OCI-LY3 (cell line): ENCODE measurements around the gene PLA2G12B.
"Not testable (repeated sequence)": the region's sequence is repeated elsewhere in the genome, so short reads cannot be mapped to it uniquely, and the experiment has no call there.

Experiments
- H2AFZ ChIP-seq: fragments of 200-600, 300-600 bp; shearing (Covaris generic); 2 replicates; pipeline ENCODE4 v1.6.0; 2014; ENCODE audit warnings: antibody characterized with exemption, low read depth, low read length
- H3K27ac ChIP-seq: fragments of 200-600, 300-600 bp; sonication (generic); 2 replicates; pipeline ENCODE4 v1.5.1; 2014; ENCODE audit warnings: mild to moderate bottlenecking, low read length, moderate library complexity, mixed read lengths
- H3K27me3 ChIP-seq: fragments of 200-600, 300-600 bp; sonication (generic); 2 replicates; pipeline ENCODE4 v1.6.1; 2014; ENCODE audit warnings: low read depth, low read length, mixed read lengths
- H3K36me3 ChIP-seq: fragments of 200-600, 300-600 bp; sonication (generic); replicated peaks from 2 replicates; pipeline ENCODE3; 2014; ENCODE audit warnings: low read depth, low read length, mixed read lengths
- H3K4me1 ChIP-seq: fragments of 300-600, 200-600 bp; sonication (generic); 2 replicates; pipeline ENCODE4 v1.6.1; 2014; ENCODE audit warnings: low read length, mixed read lengths
- H3K4me2 ChIP-seq: fragments of 200-600, 300-600 bp; sonication (generic); 2 replicates; pipeline ENCODE4 v1.6.1; 2014; ENCODE audit warnings: low read length, mixed read lengths
- H3K4me3 ChIP-seq: fragments of 300-600, 200-600 bp; sonication (generic); 2 replicates; pipeline ENCODE4 v1.5.1; 2014; ENCODE audit warnings: antibody characterized with exemption, mild to moderate bottlenecking, low read length, moderate library complexity
- H3K79me2 ChIP-seq: fragments of 300-600, 200-600 bp; shearing (Covaris generic); 2 replicates; pipeline ENCODE4 v1.6.1; 2014; ENCODE audit warnings: mild to moderate bottlenecking, low read length, mixed read lengths
- H3K9ac ChIP-seq: fragments of 300-600, 200-600 bp; shearing (Covaris generic); 2 replicates; pipeline ENCODE4 v1.6.0; 2014; ENCODE audit warnings: mild to moderate bottlenecking, low read length, moderate library complexity
- H3K9me3 ChIP-seq: fragments of 200-600, 300-600 bp; shearing (Covaris generic); 2 replicates; pipeline ENCODE4 v1.6.1; 2014; ENCODE audit warnings: low read length, mixed read lengths; ENCODE audit not compliant: insufficient read depth
- H4K20me1 ChIP-seq: fragments of 200-600, 300-600 bp; sonication (generic); 2 replicates; pipeline ENCODE4 v1.6.1; 2016; ENCODE audit warnings: low read length, mixed read lengths; ENCODE audit not compliant: insufficient read depth
- CTCF ChIP-seq: fragments of 200-600, 300-600 bp; sonication (generic); IDR thresholded peaks from 2 replicates; pipeline ENCODE4 v1.5.1; 2014; ENCODE audit warnings: antibody characterized with exemption, low read length, low read depth
- EZH2phosphoT487 ChIP-seq: fragments of 200-600 bp; shearing (Covaris generic); IDR thresholded peaks from 2 replicates; pipeline ENCODE4 v1.6.1; 2018; ENCODE audit warnings: antibody characterized with exemption, mixed run types, low read depth

Gene PLA2G12B

GRCh38 chr10:72917803-72918332 is 36.7 kb downstream of the PLA2G12B start:
- not testable (repeated sequence) for H3K4me3 ChIP-seq, H3K9ac ChIP-seq, H3K4me1 ChIP-seq, H3K27ac ChIP-seq, H3K27me3 ChIP-seq, H3K79me2 ChIP-seq, H2AFZ ChIP-seq, H4K20me1 ChIP-seq, H3K9me3 ChIP-seq, H3K36me3 ChIP-seq, H3K4me2 ChIP-seq
- peak; percentile 23 for TF ChIP-seq CTCF

GRCh38 chr10:72917201-72917600 is 37.4 kb downstream of the PLA2G12B start:
- not testable (repeated sequence) for H3K27ac ChIP-seq, H2AFZ ChIP-seq, H3K9me3 ChIP-seq, H4K20me1 ChIP-seq, H3K79me2 ChIP-seq, H3K4me3 ChIP-seq, H3K27me3 ChIP-seq, H3K4me1 ChIP-seq, H3K36me3 ChIP-seq, H3K9ac ChIP-seq, H3K4me2 ChIP-seq

DNA sequence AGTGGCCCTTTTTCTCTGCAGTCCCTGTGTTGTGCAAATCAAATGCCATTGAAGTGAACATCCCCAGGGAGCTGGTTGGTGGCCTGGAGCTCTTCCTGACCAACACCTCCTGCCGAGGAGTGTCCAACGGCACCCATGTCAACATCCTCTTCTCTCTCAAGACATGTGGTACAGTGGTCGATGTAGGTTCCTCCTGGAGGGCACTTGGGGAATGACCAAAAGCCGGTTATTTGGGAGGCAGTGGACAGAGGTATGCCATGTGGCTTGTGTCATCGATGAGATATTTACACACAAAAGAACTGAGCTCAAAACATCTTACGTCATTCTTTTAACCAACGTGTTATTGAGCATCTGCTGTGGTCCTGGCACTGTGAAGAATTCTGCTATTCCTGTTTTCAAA is 41.3 kb downstream of the PLA2G12B start:
- no peak overlapping the region for H3K9ac ChIP-seq
- no peak overlapping the region for H2AFZ ChIP-seq
- H3K79me2 ChIP-seq: no peaks in the 10 kb centered on the region
- no peak overlapping the region for H3K4me3 ChIP-seq
- peaks cover 5% of the 10 kb centered on the region for H3K4me1 ChIP-seq
- TF ChIP-seq CTCF (no peak), EZH2phosphoT487 (no peak)
- H3K27me3 ChIP-seq: no peaks in the 10 kb centered on the region
- no peaks in the 10 kb centered on the region for H4K20me1 ChIP-seq
- no peak overlapping the region for H3K4me2 ChIP-seq
- H3K9me3 ChIP-seq: no peaks in the 10 kb centered on the region
- H3K27ac ChIP-seq: no peak overlapping the region
- no peaks in the 10 kb centered on the region for H3K36me3 ChIP-seq

- Histone ChIP-seq H3K4me3 (no peak overlapping the region), H3K36me3 (no peaks in the 10 kb centered on the region), H3K4me1 (peaks cover 1% of the 10 kb centered on the region; the same call in 1 of the 2 replicates), H3K9ac (no peak overlapping the region), H3K79me2 (no peaks in the 10 kb centered on the region), H4K20me1 (no peaks in the 10 kb centered on the region), H3K27ac (no peak overlapping the region), H2AFZ (no peak overlapping the region), H3K9me3 (no peaks in the 10 kb centered on the region), H3K27me3 (no peaks in the 10 kb centered on the region), H3K4me2 (no peak overlapping the region)
- no peak for TF ChIP-seq CTCF
- no peak for TF ChIP-seq EZH2phosphoT487
These were observed 41.9 kb downstream of the PLA2G12B start for GRCh38 chr10:72912736-72913135.

- Histone ChIP-seq H3K4me1 (no peaks in the 10 kb centered on the region), H3K9me3 (no peaks in the 10 kb centered on the region), H3K4me3 (no peak overlapping the region), H3K9ac (no peak overlapping the region), H4K20me1 (no peaks in the 10 kb centered on the region), H3K4me2 (no peak overlapping the region), H3K27me3 (no peaks in the 10 kb centered on the region), H3K79me2 (no peaks in the 10 kb centered on the region), H2AFZ (no peak overlapping the region), H3K36me3 (no peaks in the 10 kb centered on the region), H3K27ac (no peak overlapping the region)
- TF ChIP-seq CTCF: no peak
- no peak for TF ChIP-seq EZH2phosphoT487
These were observed 42.8 kb downstream of the PLA2G12B start for GRCh38 chr10:72911758-72912157.
